NCI-H128 (cell line): ENCODE data around the gene HIBCH.
"Not testable (repeated sequence)": the region's sequence is repeated elsewhere in the genome, so short reads cannot be mapped to it uniquely, and the experiment has no call there.

Experiments
- DNase-seq: peaks from one replicate; lab custom pipeline; 2025; ENCODE audit not compliant: unreplicated experiment; lab: John Stamatoyannopoulos, UW

HIBCH gene

GRCh38 chr2:190255676-190256075 is 64.0 kb downstream of the HIBCH start:
- no peak for DNase-seq

GRCh38 chr2:190254063-190254850 is 65.4 kb downstream of the HIBCH start:
- no peak for DNase-seq

GRCh38 chr2:190250421-190250820 is 69.2 kb downstream of the HIBCH start:
- DNase-seq = no peak

GRCh38 chr2:190235551-190236075 is 84.0 kb downstream of the HIBCH start:
- DNase-seq = no peak

- DNase-seq = no peak
These were observed 84.5 kb downstream of the HIBCH start for GRCh38 chr2:190235101-190235500.

- not testable (repeated sequence) for DNase-seq
These were observed 95.6 kb downstream of the HIBCH start for GRCh38 chr2:190223989-190224388.

GRCh38 chr2:190222745-190223144 is 96.9 kb downstream of the HIBCH start:
- not testable (repeated sequence) for DNase-seq

- no peak for DNase-seq
These were observed 98.2 kb downstream of the HIBCH start for GRCh38 chr2:190221429-190221828.

- no peak for DNase-seq
These were observed 100.4 kb downstream of the HIBCH start for GRCh38 chr2:190219186-190219585.

- no peak for DNase-seq
These were observed 102.0 kb downstream of the HIBCH start for GRCh38 chr2:190217616-190218015.

- no peak for DNase-seq
These were observed 102.8 kb downstream of the HIBCH start for GRCh38 chr2:190216829-190217228.

GRCh38 chr2:190215620-190216019 is 104.0 kb downstream of the HIBCH start:
- no peak for DNase-seq

GRCh38 chr2:190214426-190215194 is 105.0 kb downstream of the HIBCH start:
- no peak for DNase-seq

- no peak for DNase-seq
These were observed 105.9 kb downstream of the HIBCH start for GRCh38 chr2:190213441-190214335.

- no peak for DNase-seq
These were observed 109.2 kb downstream of the HIBCH start for GRCh38 chr2:190210471-190210870.

- no peak for DNase-seq
These were observed 110.1 kb downstream of the HIBCH start for GRCh38 chr2:190209559-190209958.

GRCh38 chr2:190207930-190208329 is 111.7 kb downstream of the HIBCH start:
- no peak for DNase-seq

GRCh38 chr2:190205657-190206056 is 114.0 kb downstream of the HIBCH start:
- DNase-seq = no peak

GRCh38 chr2:190202604-190203003 is 117.0 kb downstream of the HIBCH start:
- no peak for DNase-seq

GRCh38 chr2:190202018-190202417 is 117.6 kb downstream of the HIBCH start:
- no peak for DNase-seq

- DNase-seq = no peak
These were observed 119.0 kb downstream of the HIBCH start for GRCh38 chr2:190200603-190201002.
